MM.1S (cell line): ENCODE data around the gene KIAA0319L.

ENCODE experiments used
- DNase-seq: peaks from one replicate; pipeline ENCODE4 v3.0.0-alpha.2; 2015
- H2AFZ ChIP-seq: fragments of 300-600 bp; sonication (generic); 2 replicates; pipeline ENCODE4 v1.6.0; 2016; ENCODE audit warnings: antibody characterized with exemption, low read length
- H3F3A ChIP-seq: fragments of 300-600 bp; sonication (generic); 2 replicates; pipeline ENCODE4 v1.6.1; 2016; ENCODE audit warnings: mild to moderate bottlenecking, antibody characterized with exemption, low read length, moderate library complexity, mixed read lengths; ENCODE audit not compliant: insufficient read depth
- H3K27ac ChIP-seq: fragments of 300-600 bp; sonication (generic); 2 replicates; pipeline ENCODE4 v1.5.1; 2016; ENCODE audit warnings: mild to moderate bottlenecking, low read length
- H3K27me3 ChIP-seq: fragments of 300-600 bp; sonication (generic); replicated peaks from 2 replicates; pipeline ENCODE4 v1.6.0; 2016; ENCODE audit warnings: low read length; ENCODE audit not compliant: insufficient read depth
- H3K36me3 ChIP-seq: fragments of 300-600 bp; sonication (generic); replicated peaks from 2 replicates; pipeline ENCODE4 v1.6.1; 2016; ENCODE audit warnings: mild to moderate bottlenecking, low read length, mixed read lengths; ENCODE audit not compliant: insufficient read depth
- H3K4me1 ChIP-seq: fragments of 300-600 bp; sonication (generic); 2 replicates; pipeline ENCODE4 v1.6.1; 2016; ENCODE audit warnings: low read length, mixed read lengths
- H3K4me2 ChIP-seq: fragments of 300-600 bp; sonication (generic); 2 replicates; pipeline ENCODE4 v1.6.0; 2016; ENCODE audit warnings: low read depth, low read length
- H3K4me3 ChIP-seq: fragments of 300-600 bp; sonication (generic); 2 replicates; pipeline ENCODE4 v1.5.1; 2016; ENCODE audit warnings: low read length, mixed read lengths
- H3K79me2 ChIP-seq: fragments of 300-600 bp; sonication (generic); 2 replicates; pipeline ENCODE4 v1.6.1; 2016; ENCODE audit warnings: mixed run types, low read length, mixed read lengths
- H3K9ac ChIP-seq: fragments of 300-600 bp; sonication (generic); 2 replicates; pipeline ENCODE4 v1.6.1; 2016; ENCODE audit warnings: low read length, mixed read lengths
- H3K9me2 ChIP-seq: fragments of 300-600 bp; sonication (generic); replicated peaks from 2 replicates; pipeline ENCODE4 v1.6.1; 2016; ENCODE audit warnings: mild to moderate bottlenecking, low read length, mixed read lengths; ENCODE audit not compliant: insufficient read depth
- H3K9me3 ChIP-seq: fragments of 300-600 bp; sonication (generic); replicated peaks from 2 replicates; pipeline ENCODE4 v1.6.1; 2016; ENCODE audit warnings: mild to moderate bottlenecking, low read length, mixed read lengths; ENCODE audit not compliant: insufficient read depth
- H4K20me1 ChIP-seq: fragments of 300-600 bp; sonication (generic); 2 replicates; pipeline ENCODE4 v1.6.1; 2016; ENCODE audit warnings: mild to moderate bottlenecking, low read length, moderate library complexity, mixed read lengths; ENCODE audit not compliant: insufficient read depth
- CTCF ChIP-seq: fragments of 300-600 bp; sonication (generic); IDR thresholded peaks from 2 replicates; pipeline ENCODE4 v1.5.1; 2016; ENCODE audit warnings: antibody characterized with exemption, low read length, mixed read lengths
- EZH2 ChIP-seq: fragments of 300-600 bp; sonication (generic); optimal IDR thresholded peaks from 2 replicates; pipeline ENCODE3; 2017; ENCODE audit warnings: low read depth, mild to moderate bottlenecking, antibody characterized with exemption, low read length, mixed read lengths
- EZH2phosphoT487 ChIP-seq: fragments of 300-600 bp; sonication (generic); IDR thresholded peaks from 2 replicates; pipeline ENCODE4 v1.6.1; 2018; ENCODE audit warnings: antibody characterized with exemption, low read length

KIAA0319L gene

GRCh38 chr1:35558374-35559316 is 1.4 kb upstream of the KIAA0319L start:
- Histone ChIP-seq H3K4me1 (peaks cover 11% of the 10 kb centered on the region), H3K27me3 (no peaks in the 10 kb centered on the region), H3K79me2 (peaks cover 32% of the 10 kb centered on the region), H3K9me2 (no peaks in the 10 kb centered on the region), H3K4me2 (peak overlapping the region; percentile 88), H3K36me3 (no peaks in the 10 kb centered on the region), H4K20me1 (no peaks in the 10 kb centered on the region), H3K9ac (peak overlapping the region; percentile 87), H3F3A (peaks cover 7% of the 10 kb centered on the region; the same call in 1 of the 2 replicates), H3K27ac (no peak overlapping the region), H3K4me3 (peak overlapping the region; percentile 85), H2AFZ (peak overlapping the region; percentile 58), H3K9me3 (no peaks in the 10 kb centered on the region)
- peak; percentile 21 for DNase-seq
- TF ChIP-seq EZH2phosphoT487 (no peak), CTCF (no peak), EZH2 (no peak)

GRCh38 chr1:35557611-35558373 is 589 bp upstream of the KIAA0319L start, which contains the start of gene NCDN:
TSS of gene NCDN (plus strand) at chr1:35557799. CDS start at chr1:35558191, 392 bp downstream.
- Histone ChIP-seq H3F3A (peaks cover 5% of the 10 kb centered on the region; the same call in 1 of the 2 replicates), H3K79me2 (peaks cover 36% of the 10 kb centered on the region), H3K9me3 (no peaks in the 10 kb centered on the region), H3K4me3 (peak within 1 kb of the TSS; percentile 85), H3K4me2 (peak within 1 kb of the TSS; percentile 88), H3K27ac (peak within 1 kb of the TSS; percentile 88; the same call in 1 of the 2 replicates), H4K20me1 (no peaks in the 10 kb centered on the region), H3K4me1 (peaks cover 11% of the 10 kb centered on the region), H3K9me2 (no peaks in the 10 kb centered on the region), H2AFZ (peak within 1 kb of the TSS; percentile 86), H3K36me3 (no peaks in the 10 kb centered on the region), H3K9ac (peak within 1 kb of the TSS; percentile 87), H3K27me3 (no peaks in the 10 kb centered on the region)
- DNase-seq: peak; percentile 97
- TF ChIP-seq EZH2 (no peak), CTCF (no peak), EZH2phosphoT487 (no peak)

DNA sequence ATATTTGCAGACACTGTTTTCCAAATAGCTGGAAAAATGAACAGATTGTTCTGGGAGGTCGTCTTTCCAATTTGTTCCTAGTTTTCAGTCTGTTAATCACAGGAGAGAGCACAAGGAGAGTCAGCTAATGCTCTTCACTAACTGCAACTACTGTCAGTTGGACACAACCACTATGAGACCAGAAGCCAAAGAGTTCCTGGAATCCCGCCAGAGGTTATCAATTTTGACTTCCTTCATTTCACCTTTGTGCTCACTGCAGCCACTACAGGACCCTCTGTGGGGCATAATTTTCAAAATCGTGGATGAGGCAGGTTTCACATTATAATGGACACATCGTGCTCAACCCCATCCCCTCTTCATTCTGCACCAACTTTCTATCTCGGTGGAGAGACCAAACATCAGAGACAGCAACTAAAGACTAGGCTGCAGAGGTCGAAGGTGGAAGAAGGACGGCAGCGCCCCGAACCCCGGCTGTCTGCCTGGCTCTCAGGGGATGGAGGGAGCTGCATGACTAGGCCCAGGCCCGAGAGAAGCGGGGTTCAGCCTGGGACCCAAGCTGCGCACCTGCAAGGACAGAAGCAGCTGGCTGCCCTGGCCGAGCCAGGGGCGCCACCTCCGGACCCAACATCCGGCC is 602 bp downstream of the KIAA0319L start:
- H3K9me2 ChIP-seq: no peaks in the 10 kb centered on the region

More for the DNA sequence above, 602 bp downstream of the KIAA0319L start:
- H3K27me3 ChIP-seq: no peaks in the 10 kb centered on the region
- peaks cover 11% of the 10 kb centered on the region for H3K4me1 ChIP-seq
- peak overlapping the region; percentile 88 for H3K4me2 ChIP-seq
- H3K4me3 ChIP-seq: peak overlapping the region; percentile 85
- H3K27ac ChIP-seq: peak overlapping the region; percentile 88; the same call in 1 of the 2 replicates
- no peaks in the 10 kb centered on the region for H3K9me3 ChIP-seq
- H3K9ac ChIP-seq: peak overlapping the region; percentile 87
- DNase-seq: peak; percentile 48
- H4K20me1 ChIP-seq: no peaks in the 10 kb centered on the region
- peaks cover 5% of the 10 kb centered on the region; the same call in 1 of the 2 replicates for H3F3A ChIP-seq
- H3K79me2 ChIP-seq: peaks cover 43% of the 10 kb centered on the region
- no peak for TF ChIP-seq CTCF
- no peaks in the 10 kb centered on the region for H3K36me3 ChIP-seq
- peak overlapping the region; percentile 86 for H2AFZ ChIP-seq
